Astrocyte (in vitro differentiated cells and primary cell): ENCODE results near the gene DUS4L. TPM values are rescaled to one million over a fixed set of nuclear protein-coding genes. Genes with fewer than 3 reads are reported as not detected.
A peak's percentile ranks its signal among the peaks of the same experiment; 100 is the strongest.

ENCODE experiments used
- DNase-seq: peaks from one replicate; pipeline ENCODE4 v3.0.0-alpha.2; 2010; ENCODE audit warnings: low read depth
- FAIRE-seq: peaks from 2 replicates; lab custom pipeline; 2011; peaks lifted over from hg19 to GRCh38; lab: Jason Lieb, UNC
- H2AFZ ChIP-seq: 2 replicates; pipeline ENCODE4 v1.6.0; 2012; ENCODE audit warnings: low read depth, low read length, inconsistent platforms
- H3K27ac ChIP-seq: 2 replicates; pipeline ENCODE4 v1.5.1; 2011; ENCODE audit warnings: low read depth, low read length, inconsistent platforms
- H3K27me3 ChIP-seq: 2 replicates; pipeline ENCODE4 v1.6.0; 2011; ENCODE audit warnings: low read length, inconsistent platforms; ENCODE audit not compliant: insufficient read depth
- H3K36me3 ChIP-seq: 2 replicates; pipeline ENCODE4 v1.5.1; 2011; ENCODE audit warnings: low read length, inconsistent platforms; ENCODE audit not compliant: insufficient read depth
- H3K4me1 ChIP-seq: 2 replicates; pipeline ENCODE4 v1.5.1; 2011; ENCODE audit warnings: low read length, inconsistent platforms; ENCODE audit not compliant: insufficient read depth
- H3K4me2 ChIP-seq: 2 replicates; pipeline ENCODE4 v1.6.0; 2012; ENCODE audit warnings: low read length, inconsistent platforms
- H3K4me3 ChIP-seq: 2 replicates; pipeline ENCODE4 v1.5.1; 2011; ENCODE audit warnings: low read depth, mild to moderate bottlenecking, low read length, inconsistent platforms; ENCODE audit not compliant: insufficient read depth
- H3K79me2 ChIP-seq: 2 replicates; pipeline ENCODE4 v1.6.0; 2012; ENCODE audit warnings: mild to moderate bottlenecking, low read length, inconsistent platforms; ENCODE audit not compliant: insufficient read depth
- H3K9ac ChIP-seq: 2 replicates; pipeline ENCODE4 v1.6.0; 2012; ENCODE audit warnings: mild to moderate bottlenecking, low read length, inconsistent platforms
- H3K9me3 ChIP-seq: 2 replicates; pipeline ENCODE4 v1.5.1; 2012; ENCODE audit warnings: low read depth, mild to moderate bottlenecking, low read length, inconsistent platforms; ENCODE audit not compliant: insufficient read depth
- H4K20me1 ChIP-seq: 2 replicates; pipeline ENCODE4 v1.6.0; 2012; ENCODE audit warnings: low read length, inconsistent platforms; ENCODE audit not compliant: insufficient read depth
- H3K27ac Mint-ChIP-seq: one replicate; pipeline ENCODE4 v1.8.0; 2021; ENCODE audit warnings: mild to moderate bottlenecking, mixed read lengths; ENCODE audit not compliant: unreplicated experiment
- H3K27me3 Mint-ChIP-seq: one replicate; pipeline ENCODE4 v1.8.0; 2021; ENCODE audit warnings: low read depth, mixed read lengths; ENCODE audit not compliant: unreplicated experiment
- H3K36me3 Mint-ChIP-seq: one replicate; pipeline ENCODE4 v1.8.0; 2021; ENCODE audit warnings: low read depth, mixed read lengths; ENCODE audit not compliant: unreplicated experiment
- H3K4me1 Mint-ChIP-seq: one replicate; pipeline ENCODE4 v1.8.0; 2021; ENCODE audit warnings: low read depth, mixed read lengths; ENCODE audit not compliant: unreplicated experiment
- H3K4me3 Mint-ChIP-seq: one replicate; pipeline ENCODE4 v1.8.0; 2021; ENCODE audit warnings: mild to moderate bottlenecking, moderate library complexity, mixed read lengths; ENCODE audit not compliant: unreplicated experiment
- H3K9me3 Mint-ChIP-seq: one replicate; pipeline ENCODE4 v1.8.0; 2021; ENCODE audit warnings: mild to moderate bottlenecking, mixed read lengths; ENCODE audit not compliant: unreplicated experiment
- CTCF ChIP-seq: IDR thresholded peaks from 2 replicates; pipeline ENCODE4 v1.5.1; 2011; ENCODE audit warnings: low read depth, mild to moderate bottlenecking, inconsistent platforms, low read length, moderate library complexity; ENCODE audit not compliant: insufficient read depth
- EZH2 ChIP-seq: IDR thresholded peaks from 2 replicates; pipeline ENCODE4 v1.6.1; 2012; ENCODE audit warnings: mild to moderate bottlenecking, low read length, inconsistent platforms; ENCODE audit not compliant: insufficient read depth
- total RNA-seq: library from RNA; stranded (reverse); gene quantifications from 2 replicates; pipeline ENCODE4 v1.2.1, GENCODE V29; 2021

DUS4L gene
- total RNA-seq, 1 donor from 2014 or later = 6.3 TPM

GRCh38 chr7:107593025-107593410, 29.2 kb downstream of the DUS4L start:
- H3K4me2 ChIP-seq = no peak overlapping the region
- H3K4me3 Mint-ChIP-seq = no peak overlapping the region
- H3K9ac ChIP-seq = no peak overlapping the region
- DNase-seq = no peak
- no peak overlapping the region for H3K27ac Mint-ChIP-seq
- no peaks in the 10 kb centered on the region for H3K27me3 Mint-ChIP-seq
- H3K36me3 Mint-ChIP-seq = peaks cover 13% of the 10 kb centered on the region
- no peaks in the 10 kb centered on the region for H3K27me3 ChIP-seq
- no peak for TF ChIP-seq EZH2
- no peak for TF ChIP-seq CTCF
- no peak overlapping the region for H3K4me3 ChIP-seq
- H2AFZ ChIP-seq = no peak overlapping the region
- H4K20me1 ChIP-seq = no peaks in the 10 kb centered on the region
- H3K9me3 ChIP-seq = no peaks in the 10 kb centered on the region
- H3K27ac ChIP-seq = no peak overlapping the region
- H3K4me1 Mint-ChIP-seq = peaks cover 15% of the 10 kb centered on the region
- H3K9me3 Mint-ChIP-seq = no peaks in the 10 kb centered on the region
- peaks cover 6% of the 10 kb centered on the region for H3K79me2 ChIP-seq
- H3K4me1 ChIP-seq = peaks cover 22% of the 10 kb centered on the region
- no peak for FAIRE-seq
- H3K36me3 ChIP-seq = peaks cover 3% of the 10 kb centered on the region

DNA sequence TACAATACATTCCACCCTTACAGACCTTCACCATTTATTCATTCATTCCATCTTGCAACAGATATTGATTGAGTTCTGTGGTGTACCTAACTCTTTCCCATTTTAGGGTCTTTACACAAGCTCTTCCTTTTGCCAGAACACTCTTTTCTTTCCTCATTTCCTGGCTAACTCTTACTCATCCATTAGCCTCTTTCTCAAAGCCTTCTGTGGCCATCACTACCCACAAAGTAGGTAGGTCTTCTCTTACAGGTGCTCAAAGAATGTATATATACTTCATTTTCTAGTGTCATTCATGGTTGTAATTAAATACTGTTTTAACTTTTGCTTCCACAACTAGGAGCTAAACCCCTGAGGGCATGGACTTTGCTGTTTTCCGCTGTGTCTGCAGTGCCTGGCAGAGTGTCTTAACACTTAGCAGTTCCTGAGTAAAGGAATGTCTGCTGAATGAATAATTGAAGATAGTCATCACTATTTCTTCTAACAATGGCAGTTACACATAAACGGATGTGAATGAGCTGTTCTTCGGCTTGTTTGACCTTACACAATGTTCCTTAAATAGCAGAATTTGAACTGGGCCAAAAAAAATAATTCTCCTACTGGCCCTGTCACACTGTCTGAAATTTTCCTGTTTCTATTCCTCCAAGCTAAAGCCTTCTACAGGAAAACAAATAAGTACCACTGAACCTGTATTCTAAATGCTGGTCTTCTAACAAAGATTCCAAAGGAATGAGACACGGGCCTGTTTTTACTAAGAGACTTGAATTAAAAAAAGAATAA, 31.4 kb downstream of the DUS4L start:
- peak; percentile 100 for FAIRE-seq
- peak overlapping the region; percentile 88 for H3K27ac ChIP-seq

More for the DNA sequence above, 31.4 kb downstream of the DUS4L start:
- no peaks in the 10 kb centered on the region for H3K79me2 ChIP-seq
- TF ChIP-seq CTCF = no peak
- TF ChIP-seq EZH2 = no peak
- Mint-ChIP-seq H3K36me3 (peaks cover 3% of the 10 kb centered on the region), H3K4me3 (no peak overlapping the region), H3K4me1 (peaks cover 15% of the 10 kb centered on the region), H3K27ac (peak overlapping the region; percentile 63), H3K9me3 (no peaks in the 10 kb centered on the region), H3K27me3 (no peaks in the 10 kb centered on the region)
- peak; percentile 98 for DNase-seq
- H4K20me1 ChIP-seq = no peaks in the 10 kb centered on the region
- H3K9ac ChIP-seq = peak overlapping the region; percentile 68
- H2AFZ ChIP-seq = no peak overlapping the region
- no peaks in the 10 kb centered on the region for H3K27me3 ChIP-seq
- H3K36me3 ChIP-seq = peaks cover 3% of the 10 kb centered on the region
- peaks cover 22% of the 10 kb centered on the region for H3K4me1 ChIP-seq
- no peak overlapping the region for H3K4me3 ChIP-seq
- H3K4me2 ChIP-seq = peak overlapping the region; percentile 69
- no peaks in the 10 kb centered on the region for H3K9me3 ChIP-seq
